Keratinocyte (primary cell): ENCODE measurements around the gene PDZRN3. TPM values are rescaled to one million over a fixed set of nuclear protein-coding genes. Genes with fewer than 3 reads are reported as not detected.

Experiments used
- DNase-seq: peaks from one replicate; pipeline ENCODE4 v3.0.0-alpha.2; 2011; ENCODE audit warnings: low read depth, missing footprints, low spot score
- FAIRE-seq: peaks from 2 replicates; lab custom pipeline; 2011; peaks lifted over from hg19 to GRCh38; lab: Jason Lieb, UNC
- H2AFZ ChIP-seq: 2 replicates; pipeline ENCODE4 v1.6.0; 2012; ENCODE audit warnings: low read length, control low read depth, inconsistent platforms; ENCODE audit not compliant: control insufficient read depth
- H3K27ac ChIP-seq: 2 replicates; pipeline ENCODE4 v1.5.1; 2011; ENCODE audit warnings: low read length; ENCODE audit not compliant: control insufficient read depth, insufficient read depth
- H3K27me3 ChIP-seq: 3 replicates; pipeline ENCODE4 v1.6.0; 2011; ENCODE audit warnings: low read length; ENCODE audit not compliant: control insufficient read depth, insufficient read depth; ENCODE audit errors: extremely low read depth
- H3K36me3 ChIP-seq, 2 experiments: 2 replicates in 1 of 2; 3 replicates in 1 of 2; pipeline ENCODE4 v1.5.1; 2011; ENCODE audit warnings: low read length in 2 of 2, mild to moderate bottlenecking in 1 of 2; ENCODE audit not compliant: control insufficient read depth in 2 of 2, insufficient read depth in 2 of 2; ENCODE audit errors: extremely low read depth in 1 of 2
- H3K4me1 ChIP-seq: 3 replicates; pipeline ENCODE4 v1.5.1; 2011; ENCODE audit warnings: low read length; ENCODE audit not compliant: control insufficient read depth, insufficient read depth; ENCODE audit errors: extremely low read depth
- H3K4me2 ChIP-seq: 3 replicates; pipeline ENCODE4 v1.6.0; 2011; ENCODE audit warnings: low read depth, low read length; ENCODE audit not compliant: control insufficient read depth, insufficient read depth; ENCODE audit errors: extremely low read depth
- H3K4me3 ChIP-seq, 3 experiments: fragments of 200-600 bp in 1 of 3; sonication (generic) in 1 of 3; 2 replicates in 2 of 3; 3 replicates in 1 of 3; pipeline ENCODE4 v1.5.1; 2011 to 2016; ENCODE audit warnings: low read length in 3 of 3, mild to moderate bottlenecking in 3 of 3, control low read depth in 2 of 3, inconsistent platforms in 1 of 3, low read depth in 1 of 3, mixed read lengths in 1 of 3, mixed run types in 1 of 3, moderate library complexity in 1 of 3; ENCODE audit not compliant: control insufficient read depth in 2 of 3, insufficient read depth in 2 of 3; ENCODE audit errors: extremely low read depth in 1 of 3
- H3K79me2 ChIP-seq: 2 replicates; pipeline ENCODE4 v1.6.0; 2012; ENCODE audit warnings: low read length; ENCODE audit not compliant: control insufficient read depth, insufficient read depth
- H3K9ac ChIP-seq: 3 replicates; pipeline ENCODE4 v1.6.0; 2011; ENCODE audit warnings: low read length; ENCODE audit not compliant: control insufficient read depth, insufficient read depth; ENCODE audit errors: extremely low read depth
- H3K9me1 ChIP-seq: 3 replicates; pipeline ENCODE4 v1.6.0; 2011; ENCODE audit warnings: low read length; ENCODE audit not compliant: control insufficient read depth, insufficient read depth; ENCODE audit errors: extremely low read depth
- H3K9me3 ChIP-seq: 2 replicates; pipeline ENCODE4 v1.5.1; 2012; ENCODE audit warnings: low read depth, low read length; ENCODE audit not compliant: control insufficient read depth
- H4K20me1 ChIP-seq: 3 replicates; pipeline ENCODE4 v1.6.0; 2011; ENCODE audit warnings: low read length; ENCODE audit not compliant: control insufficient read depth, insufficient read depth; ENCODE audit errors: extremely low read depth
- EZH2 ChIP-seq: IDR thresholded peaks from one replicate; pipeline ENCODE4 v1.6.1; 2012; ENCODE audit warnings: inconsistent platforms, mild to moderate bottlenecking, low read length, moderate library complexity
- dilution Hi-C: fragments of 300-500 bp; cut with MboI; formaldehyde crosslinking; loops from one replicate; pipeline ENCODE4 v1.7.0; 2020; ENCODE audit warnings: low sequenced_read_pairs; ENCODE audit not compliant: extremely low pct_ligation_motif_present
- polyA plus RNA-seq, 5 experiments: library from polyadenylated mRNA; depleted of rRNA in 3 of 5; stranded (reverse) in 3 of 5; stranded (forward) in 1 of 5; unstranded in 1 of 5; fragments of >200 nt; gene quantifications; 1 replicate in 1 of 5; 2 replicates in 3 of 5; 3 replicates in 1 of 5; pipeline versions ENCODE4 v1.2.1 to v1.2.3, GENCODE V29; 2011 to 2012; ENCODE audit warnings: missing spikeins in 2 of 5, low read depth in 1 of 5, low replicate concordance in 1 of 5
- TF ChIP-seq, protein P1 (sequence below), 3 experiments: IDR thresholded peaks in 1 of 3; conservative IDR thresholded peaks in 1 of 3; optimal IDR thresholded peaks in 1 of 3; 2 replicates in 2 of 3; 3 replicates in 1 of 3; pipeline versions ENCODE3 to v1.5.1; 2011; ENCODE audit warnings: low read length in 3 of 3, mild to moderate bottlenecking in 3 of 3, moderate library complexity in 2 of 3, control low read depth in 1 of 3, inconsistent platforms in 1 of 3; ENCODE audit not compliant: insufficient read depth in 2 of 3; ENCODE audit errors: extremely low read depth in 1 of 3

PDZRN3 gene
- polyA plus RNA-seq, 1 donor (not counting 4 experiments of a cell fraction or from before 2014, with no cell fraction given): not detected

- H3K36me3 ChIP-seq: no peaks in the 10 kb centered on the region
- TF ChIP-seq, protein P1, sequence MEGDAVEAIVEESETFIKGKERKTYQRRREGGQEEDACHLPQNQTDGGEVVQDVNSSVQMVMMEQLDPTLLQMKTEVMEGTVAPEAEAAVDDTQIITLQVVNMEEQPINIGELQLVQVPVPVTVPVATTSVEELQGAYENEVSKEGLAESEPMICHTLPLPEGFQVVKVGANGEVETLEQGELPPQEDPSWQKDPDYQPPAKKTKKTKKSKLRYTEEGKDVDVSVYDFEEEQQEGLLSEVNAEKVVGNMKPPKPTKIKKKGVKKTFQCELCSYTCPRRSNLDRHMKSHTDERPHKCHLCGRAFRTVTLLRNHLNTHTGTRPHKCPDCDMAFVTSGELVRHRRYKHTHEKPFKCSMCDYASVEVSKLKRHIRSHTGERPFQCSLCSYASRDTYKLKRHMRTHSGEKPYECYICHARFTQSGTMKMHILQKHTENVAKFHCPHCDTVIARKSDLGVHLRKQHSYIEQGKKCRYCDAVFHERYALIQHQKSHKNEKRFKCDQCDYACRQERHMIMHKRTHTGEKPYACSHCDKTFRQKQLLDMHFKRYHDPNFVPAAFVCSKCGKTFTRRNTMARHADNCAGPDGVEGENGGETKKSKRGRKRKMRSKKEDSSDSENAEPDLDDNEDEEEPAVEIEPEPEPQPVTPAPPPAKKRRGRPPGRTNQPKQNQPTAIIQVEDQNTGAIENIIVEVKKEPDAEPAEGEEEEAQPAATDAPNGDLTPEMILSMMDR (optimal IDR thresholded peaks at IDR 0.05 in 1 of 3, IDR thresholded peaks at IDR 0.05 in 1 of 3, conservative IDR thresholded peaks at IDR 0.05 in 1 of 3; ENCODE audit: extremely low read depth in 1 of 3, insufficient read depth in 2 of 3, low read length in 3 of 3): no peak
- TF ChIP-seq EZH2: no peak
- no peaks in the 10 kb centered on the region for H3K4me1 ChIP-seq
- no peaks in the 10 kb centered on the region for H3K79me2 ChIP-seq
- no peaks in the 10 kb centered on the region for H3K9me3 ChIP-seq
- no peak overlapping the region for H3K4me3 ChIP-seq
- no peaks in the 10 kb centered on the region for H4K20me1 ChIP-seq
- H3K9me1 ChIP-seq: no peaks in the 10 kb centered on the region
- H3K4me2 ChIP-seq: no peak overlapping the region
- no peak overlapping the region for H3K27ac ChIP-seq
- H3K27me3 ChIP-seq: no peaks in the 10 kb centered on the region
- dilution Hi-C loops: no loop called here
- H3K9ac ChIP-seq: no peak overlapping the region
- no peak overlapping the region for H2AFZ ChIP-seq
- FAIRE-seq (no peak), DNase-seq (no peak)
Measured at GRCh38 chr3:73480187-73480672, 144.5 kb downstream of the PDZRN3 start.

DNA sequence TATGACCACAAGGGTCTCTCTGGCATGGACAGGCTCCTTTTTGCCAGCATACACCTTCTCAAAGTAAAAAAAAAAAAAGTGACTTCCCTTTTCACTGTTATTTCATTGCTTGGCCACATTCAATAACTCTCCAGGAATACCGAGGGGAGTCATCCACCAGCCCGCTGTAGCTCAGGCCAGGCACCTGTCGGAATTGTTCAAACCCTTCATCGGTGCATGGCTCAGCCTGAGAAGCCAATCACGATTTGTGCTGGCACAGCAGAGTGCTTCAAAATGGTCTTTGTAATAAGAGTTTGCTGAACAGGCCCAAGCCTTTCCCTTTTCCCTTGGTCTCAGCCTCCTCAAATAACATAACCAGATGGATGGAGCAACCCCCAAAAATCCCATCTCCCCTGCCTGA lies 145.4 kb downstream of the PDZRN3 start:
- no peaks in the 10 kb centered on the region for H3K36me3 ChIP-seq
- no peak overlapping the region for H3K4me3 ChIP-seq
- H4K20me1 ChIP-seq: no peaks in the 10 kb centered on the region
- TF ChIP-seq, protein P1 (optimal IDR thresholded peaks at IDR 0.05 in 1 of 3, IDR thresholded peaks at IDR 0.05 in 1 of 3, conservative IDR thresholded peaks at IDR 0.05 in 1 of 3; ENCODE audit: extremely low read depth in 1 of 3, insufficient read depth in 2 of 3, low read length in 3 of 3): no peak
- no peak for TF ChIP-seq EZH2
- H3K9me1 ChIP-seq: no peaks in the 10 kb centered on the region
- no peak overlapping the region for H3K27ac ChIP-seq
- H3K9ac ChIP-seq: no peak overlapping the region
- no peaks in the 10 kb centered on the region for H3K9me3 ChIP-seq
- no peaks in the 10 kb centered on the region for H3K4me1 ChIP-seq
- DNase-seq: no peak
- no peak overlapping the region for H2AFZ ChIP-seq
- no peaks in the 10 kb centered on the region for H3K79me2 ChIP-seq
- H3K27me3 ChIP-seq: no peaks in the 10 kb centered on the region
- dilution Hi-C loops: loop anchor here (10.0 kb wide), 1 partner anchor 365 kb away; no protein-coding TSS in a partner anchor
- no peak for FAIRE-seq
- no peak overlapping the region for H3K4me2 ChIP-seq
